ENCODE results near the gene ANGPTL7.
"Not testable (repeated sequence)": the region's sequence is repeated elsewhere in the genome, so short reads cannot be mapped to it uniquely, and the experiment has no call there.

The ANGPTL7 gene

GRCh38 chr1:11169202-11169601 lies 20.0 kb upstream of the ANGPTL7 start:
- DNase-seq (ENCODE audit: low spot score) = no peak

- DNase-seq (ENCODE audit: low spot score) = no peak
Observed at GRCh38 chr1:11170102-11170501, 19.1 kb upstream of the ANGPTL7 start.

GRCh38 chr1:11174261-11174942 lies 14.8 kb upstream of the ANGPTL7 start:
- DNase-seq (ENCODE audit: low spot score) = peak; percentile 81

GRCh38 chr1:11175461-11175860 lies 13.7 kb upstream of the ANGPTL7 start:
- DNase-seq (ENCODE audit: low spot score) = no peak

- no peak for DNase-seq (ENCODE audit: low spot score)
Observed at GRCh38 chr1:11176081-11176706, 13.0 kb upstream of the ANGPTL7 start.

GRCh38 chr1:11178021-11179015 lies 10.8 kb upstream of the ANGPTL7 start:
- DNase-seq (ENCODE audit: low spot score) = peak; percentile 46

GRCh38 chr1:11179125-11179524 lies 10.0 kb upstream of the ANGPTL7 start:
- no peak for DNase-seq (ENCODE audit: low spot score)

GRCh38 chr1:11179749-11180148 lies 9.4 kb upstream of the ANGPTL7 start:
- DNase-seq (ENCODE audit: low spot score) = not testable (repeated sequence)

GRCh38 chr1:11180342-11180744 lies 8.8 kb upstream of the ANGPTL7 start:
- DNase-seq (ENCODE audit: low spot score) = no peak

GRCh38 chr1:11182884-11183283 lies 6.3 kb upstream of the ANGPTL7 start:
- DNase-seq (ENCODE audit: low spot score) = no peak

- no peak for DNase-seq (ENCODE audit: low spot score)
Observed at GRCh38 chr1:11184973-11185372, 4.2 kb upstream of the ANGPTL7 start.

- DNase-seq (ENCODE audit: low spot score) = no peak
Observed at GRCh38 chr1:11187000-11187399, 2.2 kb upstream of the ANGPTL7 start.

GRCh38 chr1:11187494-11187893 lies 1.7 kb upstream of the ANGPTL7 start:
- DNase-seq (ENCODE audit: low spot score) = peak; percentile 67

- no peak for DNase-seq (ENCODE audit: low spot score)
Observed at GRCh38 chr1:11187931-11188330, 1.2 kb upstream of the ANGPTL7 start.

GRCh38 chr1:11188381-11188780 lies 774 bp upstream of the ANGPTL7 start:
- no peak for DNase-seq (ENCODE audit: low spot score)

- peak; percentile 75 for DNase-seq (ENCODE audit: low spot score)
Observed at GRCh38 chr1:11193376-11193775, 4.2 kb downstream of the ANGPTL7 start.

- DNase-seq (ENCODE audit: low spot score) = peak; percentile 54
Observed at GRCh38 chr1:11194407-11195176, 5.4 kb downstream of the ANGPTL7 start.

GRCh38 chr1:11196945-11197344 lies 7.8 kb downstream of the ANGPTL7 start:
- no peak for DNase-seq (ENCODE audit: low spot score)

- DNase-seq (ENCODE audit: low spot score) = no peak
Observed at GRCh38 chr1:11197359-11197758, 8.2 kb downstream of the ANGPTL7 start.

- DNase-seq (ENCODE audit: low spot score) = no peak
Observed at GRCh38 chr1:11198257-11198656, 9.1 kb downstream of the ANGPTL7 start.

GRCh38 chr1:11198851-11199594 lies 9.9 kb downstream of the ANGPTL7 start:
- DNase-seq (ENCODE audit: low spot score) = peak; percentile 98
